Activated CD4-positive, alpha-beta T cell treated with anti-CD3 and anti-CD28 coated beads, Interleukin-2, Interleukin-4, amounts not matched to agents 100 ng/mL and 50 ng/mL, durations not matched to agents 16 hours and 8 hours (primary cell): ENCODE data around the gene METTL21C.

ENCODE experiments used
- DNase-seq: peaks from one replicate; pipeline ENCODE4 v3.0.0-alpha.2; 2020; ENCODE audit warnings: low spot score

METTL21C gene

DNA sequence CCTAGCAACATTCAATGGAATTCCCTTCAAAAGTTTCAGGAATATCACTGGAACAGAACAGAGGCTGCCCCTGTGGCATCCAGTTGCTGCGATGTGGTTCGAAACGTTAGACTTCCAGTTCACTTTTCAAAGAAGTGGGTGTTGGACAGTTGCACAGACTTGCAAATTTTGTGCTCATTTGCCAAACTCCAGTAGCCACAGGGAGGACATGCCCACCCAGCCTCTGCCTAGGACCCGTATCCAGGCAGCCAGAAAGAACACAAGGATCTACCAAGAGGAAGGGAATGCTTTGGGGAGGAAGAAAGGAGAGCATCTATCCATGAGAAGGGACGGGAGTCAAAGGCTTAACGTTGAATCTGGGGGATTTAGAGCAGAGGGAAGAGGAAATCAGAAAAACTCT, at the start of gene METTL21C:
METTL21C (minus strand) TSS at position 108 of the 400 bp plus-strand sequence. CDS start 546 bp downstream, outside the sequence.
- DNase-seq: no peak

DNA sequence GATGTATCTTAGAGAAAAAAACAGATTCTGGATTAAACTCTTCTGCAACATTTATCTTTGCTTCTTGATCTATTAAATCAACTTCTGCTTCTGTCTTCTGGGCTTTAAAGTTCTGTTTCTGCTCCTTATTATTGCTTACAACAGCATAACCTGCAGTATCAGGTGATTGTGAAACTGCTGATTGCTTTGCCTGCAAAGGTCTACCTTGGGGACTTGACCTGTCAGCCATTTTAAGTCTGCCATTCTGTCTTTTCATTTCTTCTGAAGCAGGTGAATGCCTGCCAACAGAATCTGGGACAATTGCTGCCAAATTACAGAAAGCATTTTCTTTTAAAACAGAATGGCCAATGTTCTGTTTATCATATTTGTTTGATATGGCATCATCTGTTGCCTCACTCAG, 47.7 kb upstream of the METTL21C start:
- DNase-seq: no peak

DNA sequence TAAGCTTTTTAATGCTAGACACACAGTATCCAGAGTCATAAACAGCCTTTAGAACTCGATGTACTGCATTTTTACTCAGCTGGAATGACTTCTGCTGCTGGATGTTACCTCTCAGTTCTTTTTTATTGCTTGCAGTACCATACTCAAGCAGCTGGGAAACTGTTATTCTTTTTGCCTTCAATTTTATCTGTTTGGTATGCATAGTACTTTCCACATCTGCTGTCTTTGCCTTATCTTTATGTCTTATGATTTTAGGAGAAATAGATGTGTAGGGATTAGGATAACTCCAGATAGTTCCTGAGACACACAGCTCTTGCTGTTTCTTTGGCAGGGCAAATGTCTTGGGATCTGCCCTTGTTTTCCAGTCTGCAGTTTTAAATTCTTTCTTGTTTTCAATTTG, 47.3 kb upstream of the METTL21C start:
- no peak for DNase-seq

DNA sequence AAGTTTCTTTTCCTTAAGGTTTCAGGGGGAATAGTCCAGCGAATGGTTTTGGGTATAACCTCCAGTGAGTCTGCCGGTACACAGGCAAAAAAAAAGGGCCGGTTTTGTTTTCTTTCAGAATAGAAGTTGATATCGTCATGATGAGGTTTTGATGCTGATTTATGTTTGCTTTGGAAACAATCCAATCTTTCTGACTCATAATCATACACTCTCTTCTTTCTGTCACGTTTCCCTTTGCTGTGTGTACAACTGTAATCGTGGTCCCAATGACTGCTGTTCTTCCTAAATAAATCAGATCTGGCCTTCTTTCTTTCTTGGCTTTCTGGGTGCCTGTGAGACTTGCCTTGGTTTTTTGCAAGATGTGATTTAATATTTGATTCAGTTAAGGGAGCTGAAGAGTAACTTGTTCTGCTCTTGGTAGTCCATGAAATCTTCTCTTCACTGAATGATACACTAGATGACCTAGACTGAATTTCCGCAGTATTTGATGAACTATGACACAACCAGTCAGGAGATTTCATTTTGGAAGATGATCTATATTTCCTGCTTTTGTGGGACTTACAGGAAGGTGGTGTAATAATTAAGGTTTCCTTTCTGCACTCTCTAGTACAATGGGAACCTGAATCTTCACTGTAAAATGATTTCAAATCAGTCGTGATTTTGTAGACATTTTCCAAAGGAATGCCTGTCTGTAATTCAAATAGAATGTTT, 34.9 kb upstream of the METTL21C start:
- DNase-seq: no peak

DNA sequence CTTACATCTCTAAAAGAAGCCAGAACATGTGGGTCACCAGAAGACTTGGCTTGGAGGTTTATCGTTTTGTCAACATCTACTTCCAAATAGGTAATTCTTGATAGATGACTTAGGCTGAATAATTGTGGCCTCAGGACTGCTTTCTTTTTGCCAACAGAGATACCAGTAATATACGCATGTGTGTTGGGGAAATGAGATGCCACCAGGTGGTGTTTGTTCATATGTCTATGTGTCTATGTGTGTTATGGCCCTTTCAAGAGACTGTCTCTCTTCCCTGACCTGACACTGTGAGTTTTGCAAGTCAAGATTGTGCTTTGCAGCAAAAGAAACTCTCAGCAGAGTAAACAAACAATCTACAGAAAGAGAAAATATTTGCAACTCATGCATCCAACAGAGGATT, 31.6 kb upstream of the METTL21C start:
- no peak for DNase-seq

DNA sequence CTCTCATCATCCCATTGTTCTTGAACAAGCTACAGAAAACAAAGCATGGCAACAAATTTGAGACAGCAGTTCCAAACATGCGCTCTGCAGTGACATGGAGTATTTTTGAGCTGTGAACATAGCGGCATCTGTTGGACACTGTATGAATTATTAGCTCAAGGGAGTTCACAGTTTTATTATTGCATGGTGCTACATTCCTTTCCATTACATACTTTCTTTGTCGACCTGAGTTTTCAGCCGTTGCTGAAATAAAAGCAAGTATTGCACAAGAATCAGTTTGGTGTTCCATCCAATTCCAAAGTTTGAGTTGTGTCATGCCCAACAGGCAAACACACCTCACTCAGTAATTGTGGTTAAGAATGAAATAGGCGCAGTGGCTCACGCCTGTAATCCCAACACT, 30.1 kb upstream of the METTL21C start:
- no peak for DNase-seq

DNA sequence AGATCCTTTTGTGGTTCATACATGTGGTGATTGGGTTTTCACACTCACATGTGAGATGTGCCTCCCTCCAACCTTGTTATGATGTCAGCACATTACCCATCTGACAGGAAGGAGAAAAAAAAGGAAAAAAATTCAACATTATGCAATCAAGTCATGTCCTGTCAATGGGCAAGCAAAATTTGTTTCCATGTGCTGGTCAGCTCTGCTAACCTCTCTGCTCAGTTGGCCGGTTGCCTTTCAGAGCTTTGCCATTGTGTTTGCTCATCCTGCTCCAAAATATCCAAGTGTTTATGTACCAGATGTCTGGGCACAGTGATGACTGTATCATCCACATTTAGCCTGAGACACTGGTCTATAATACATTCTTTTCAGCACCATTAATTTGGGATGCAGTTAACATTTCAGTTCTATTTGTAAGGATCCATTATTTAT, 27.0 kb upstream of the METTL21C start:
- DNase-seq: no peak

DNA sequence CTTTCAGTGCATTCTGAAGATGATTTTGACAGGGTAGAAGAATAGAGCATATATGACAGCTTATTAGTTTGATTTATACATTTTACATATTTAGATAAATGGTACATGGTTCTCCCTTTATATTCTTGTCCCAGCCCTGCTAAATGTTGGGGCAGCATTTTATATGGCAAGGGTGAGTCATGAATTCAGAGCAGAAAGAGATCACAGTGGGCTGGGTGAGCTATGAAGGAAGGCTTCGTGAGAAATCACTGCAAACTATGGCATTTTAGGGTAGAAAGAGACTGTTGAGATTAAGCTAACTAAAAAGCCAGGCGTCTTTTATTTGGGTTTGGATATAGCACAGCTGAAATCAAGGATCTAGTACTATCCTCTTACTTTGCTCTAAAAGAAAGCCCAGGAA, 23.9 kb upstream of the METTL21C start:
- no peak for DNase-seq

DNA sequence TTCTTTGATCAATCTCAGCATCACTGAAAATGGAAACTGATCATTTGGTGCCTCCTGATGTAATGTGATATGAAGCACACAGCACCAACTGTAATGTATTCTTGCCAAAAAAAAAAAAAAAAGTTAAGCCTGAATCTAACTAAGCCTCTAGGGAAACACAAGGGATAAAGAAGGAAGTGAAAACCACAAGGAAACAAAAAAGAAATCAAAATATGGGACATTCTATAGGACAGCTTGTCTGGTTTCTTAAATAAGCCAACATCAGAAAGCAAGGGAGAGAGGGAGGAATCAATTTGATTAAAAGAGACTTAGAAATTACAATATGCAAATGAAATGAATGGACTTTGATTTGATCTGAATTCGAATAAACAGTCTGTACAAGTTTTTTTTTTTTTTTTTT, 20.6 kb upstream of the METTL21C start:
- no peak for DNase-seq

DNA sequence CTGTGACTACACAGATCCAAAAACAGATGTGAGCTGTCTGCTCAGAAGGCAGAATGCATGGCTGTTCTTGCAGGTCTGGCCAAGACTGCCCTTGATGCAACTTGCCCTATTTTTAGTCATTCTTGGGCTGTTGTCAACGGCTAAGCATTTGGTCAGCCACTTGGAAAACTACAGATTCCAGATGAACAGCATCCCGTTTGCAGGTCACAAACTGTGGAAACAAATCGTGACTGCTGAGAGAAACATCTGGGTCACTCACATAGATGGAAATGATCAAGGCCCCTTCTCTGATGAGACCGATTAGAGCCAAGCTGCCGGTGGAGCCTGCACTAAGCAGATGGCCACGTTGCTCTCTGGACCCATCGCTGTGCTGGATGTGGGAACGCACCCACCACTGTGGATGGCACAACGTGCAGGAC, 15.4 kb upstream of the METTL21C start:
- no peak for DNase-seq

DNA sequence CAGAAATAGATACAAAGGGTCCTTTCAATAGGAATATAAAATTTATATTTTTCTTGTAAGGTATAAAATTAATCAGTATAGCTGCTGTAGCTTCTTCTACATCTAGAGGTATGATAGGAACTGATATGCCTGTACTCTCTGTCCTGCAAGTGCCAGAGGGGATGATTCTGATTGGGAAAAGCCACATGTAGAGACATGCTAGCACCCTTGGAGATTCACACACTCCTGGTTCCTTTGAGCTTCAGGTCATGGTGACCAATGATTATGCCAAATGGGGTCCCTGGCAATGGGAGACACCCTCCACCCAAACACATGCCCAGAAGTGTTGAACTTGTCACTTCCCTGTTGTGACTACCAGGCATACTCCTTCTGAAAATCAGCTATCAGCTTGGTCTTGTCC, 14.7 kb upstream of the METTL21C start:
- DNase-seq: no peak

DNA sequence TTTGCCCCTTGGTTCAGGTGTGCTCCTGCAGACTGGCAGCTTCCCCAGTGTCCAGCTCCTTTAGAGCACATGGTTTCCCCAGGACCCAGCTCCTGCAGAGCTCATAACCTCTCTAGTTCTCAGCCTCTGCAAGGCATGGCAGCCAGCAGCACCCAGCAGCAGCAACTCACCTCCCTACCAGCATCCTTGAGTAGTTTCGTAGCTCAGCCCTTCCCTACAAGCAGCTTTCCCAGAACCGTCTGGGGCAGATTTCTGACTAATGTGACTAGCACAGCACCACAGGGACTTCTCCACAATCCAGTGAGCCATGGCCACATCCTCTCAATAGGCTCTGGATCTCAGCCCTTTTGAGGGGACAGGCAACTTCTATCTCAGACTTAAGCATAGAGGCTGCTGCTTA, 14.1 kb upstream of the METTL21C start:
- DNase-seq: no peak

DNA sequence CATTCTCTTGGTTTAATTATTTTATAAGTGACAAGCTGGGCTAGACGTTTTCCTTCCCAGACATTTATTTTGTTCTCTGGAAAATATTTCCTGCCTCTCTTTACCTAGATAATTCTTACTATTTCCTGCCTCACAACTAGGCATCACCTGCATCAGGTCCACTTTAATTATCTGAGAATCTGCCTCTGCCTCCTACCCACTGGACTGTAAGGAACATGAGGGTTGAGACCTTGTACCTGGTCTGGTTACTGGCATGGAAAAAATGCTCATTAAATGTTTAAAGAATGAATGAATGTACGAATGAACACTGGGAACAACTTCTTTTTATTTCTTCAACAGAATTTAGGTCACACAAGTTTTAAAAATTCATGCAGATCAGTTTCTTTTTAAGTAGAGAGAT, 13.4 kb upstream of the METTL21C start:
- DNase-seq: no peak

DNA sequence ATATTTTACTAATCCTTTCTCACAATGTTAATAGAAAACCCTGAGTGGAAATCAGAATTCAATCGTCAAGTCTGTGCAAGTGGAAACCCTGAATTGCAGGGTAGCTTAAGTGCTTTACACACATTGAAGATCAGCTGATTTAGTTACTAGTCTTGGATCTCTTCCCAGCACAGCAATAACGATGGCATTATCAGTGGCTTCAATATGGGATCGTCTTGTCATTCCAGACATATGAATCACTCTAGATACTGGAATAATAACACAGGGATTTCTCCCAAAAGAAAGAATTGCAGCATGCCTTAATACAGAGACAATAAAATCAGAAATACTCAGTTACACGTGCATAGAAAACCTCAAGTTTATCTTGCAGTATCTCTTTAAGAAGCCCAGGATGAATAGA, 12.6 kb upstream of the METTL21C start:
- DNase-seq: no peak

DNA sequence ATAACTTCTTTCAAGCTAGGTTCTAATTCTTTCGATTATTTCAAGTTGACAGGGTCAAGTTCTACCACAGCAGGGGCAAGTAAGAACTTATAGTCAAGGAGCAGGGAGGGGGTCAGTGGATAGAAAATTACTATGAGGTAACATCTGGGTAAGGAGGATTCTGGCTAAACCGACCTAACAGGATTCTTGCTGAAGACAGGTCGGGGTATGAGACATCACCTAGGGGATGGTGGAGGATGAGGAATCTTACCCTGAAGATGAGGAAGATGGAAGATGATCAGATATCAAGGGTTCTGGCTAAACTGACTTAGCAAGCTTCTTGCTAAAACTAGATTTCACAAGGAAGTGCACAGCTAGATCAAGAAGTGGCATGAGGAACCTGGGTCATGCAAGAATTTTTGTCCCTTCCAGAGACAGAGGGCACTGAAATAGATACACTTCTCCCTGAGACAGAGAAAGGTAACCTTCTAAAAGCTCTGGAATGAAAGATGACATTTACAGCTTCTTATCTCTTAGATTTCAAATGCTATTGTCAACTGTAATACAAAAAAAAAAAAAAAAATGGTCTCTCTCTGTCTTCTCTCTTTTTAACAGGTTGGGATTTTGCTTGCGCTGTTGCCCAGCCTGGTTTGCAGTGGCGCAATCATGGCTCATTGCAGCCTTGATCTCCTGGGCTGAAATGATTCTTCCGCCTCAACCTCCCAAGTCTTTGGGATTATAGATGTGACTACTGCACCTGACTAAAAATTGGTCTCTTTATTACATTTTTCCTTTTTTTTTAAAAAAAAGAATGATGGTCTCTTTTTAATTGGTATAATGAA, 9.6 kb upstream of the METTL21C start:
- DNase-seq: no peak

DNA sequence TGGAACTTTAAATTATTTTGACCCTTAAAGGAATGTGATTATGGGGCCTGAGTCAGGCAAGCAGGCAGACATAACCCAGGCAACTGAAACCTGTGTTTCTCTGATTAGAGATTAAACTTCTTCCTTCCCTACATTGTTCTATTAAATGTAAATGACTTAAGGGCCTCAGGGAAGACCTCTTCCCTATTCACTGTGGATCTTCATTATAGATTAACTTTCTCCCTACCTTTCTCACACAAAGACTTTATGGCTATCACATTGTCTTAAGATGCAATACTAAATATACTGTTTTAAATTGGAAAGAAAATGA, 8.8 kb upstream of the METTL21C start:
- no peak for DNase-seq

DNA sequence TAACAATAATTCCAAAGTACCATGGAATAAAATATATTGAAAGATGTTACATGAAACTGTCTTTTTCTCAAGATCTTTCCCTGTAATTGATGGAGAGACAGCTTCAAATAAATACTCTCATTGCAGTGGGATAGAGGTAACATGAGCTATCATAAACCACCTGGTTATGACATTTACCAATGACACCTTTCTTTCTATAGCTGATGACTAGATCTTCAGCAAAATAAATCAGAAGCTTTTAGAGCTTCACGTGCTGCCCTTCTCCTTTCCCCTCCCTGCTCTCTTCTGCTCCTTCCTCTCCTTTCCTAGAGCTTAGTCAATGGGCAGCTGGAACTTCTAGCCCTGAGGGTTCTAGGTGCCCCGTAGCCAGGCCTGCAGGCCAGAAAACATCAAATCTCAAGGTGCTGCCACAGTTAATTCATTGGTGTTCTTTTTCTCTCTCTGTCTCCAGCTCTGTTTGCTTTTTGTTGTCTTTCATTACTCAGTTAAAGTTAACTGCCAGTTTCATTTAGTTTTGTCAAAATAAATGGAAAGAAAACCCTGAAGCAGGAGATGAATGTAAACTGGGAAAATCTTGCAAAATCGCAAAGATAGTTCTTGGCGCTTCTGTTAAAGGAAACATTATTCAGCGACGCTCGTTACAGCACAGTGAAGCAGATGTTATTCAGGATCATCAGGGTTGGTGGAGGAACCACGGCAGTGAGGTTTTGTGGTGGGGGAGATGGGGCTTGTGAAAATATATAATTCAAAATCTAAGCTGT, 8.3 kb upstream of the METTL21C start:
- no peak for DNase-seq

DNA sequence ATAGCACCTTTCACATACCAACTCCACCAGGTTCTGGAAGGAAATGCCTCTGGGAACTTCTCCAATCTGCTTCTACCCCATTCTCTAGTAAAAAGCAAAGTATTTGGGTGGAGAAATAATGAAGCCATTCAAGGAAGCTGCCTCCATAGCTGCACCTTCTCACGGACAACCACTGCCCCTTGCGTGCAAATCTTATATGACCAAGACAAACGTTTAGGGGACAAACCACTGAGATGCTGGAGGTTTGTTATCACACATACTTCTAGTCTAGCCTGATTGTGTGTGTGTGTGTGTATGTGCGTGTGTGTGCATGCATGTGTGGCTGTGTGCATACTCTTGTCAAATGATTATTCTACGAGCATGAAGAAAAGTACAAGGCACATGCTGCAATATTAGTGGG, 6.5 kb upstream of the METTL21C start:
- DNase-seq: no peak

DNA sequence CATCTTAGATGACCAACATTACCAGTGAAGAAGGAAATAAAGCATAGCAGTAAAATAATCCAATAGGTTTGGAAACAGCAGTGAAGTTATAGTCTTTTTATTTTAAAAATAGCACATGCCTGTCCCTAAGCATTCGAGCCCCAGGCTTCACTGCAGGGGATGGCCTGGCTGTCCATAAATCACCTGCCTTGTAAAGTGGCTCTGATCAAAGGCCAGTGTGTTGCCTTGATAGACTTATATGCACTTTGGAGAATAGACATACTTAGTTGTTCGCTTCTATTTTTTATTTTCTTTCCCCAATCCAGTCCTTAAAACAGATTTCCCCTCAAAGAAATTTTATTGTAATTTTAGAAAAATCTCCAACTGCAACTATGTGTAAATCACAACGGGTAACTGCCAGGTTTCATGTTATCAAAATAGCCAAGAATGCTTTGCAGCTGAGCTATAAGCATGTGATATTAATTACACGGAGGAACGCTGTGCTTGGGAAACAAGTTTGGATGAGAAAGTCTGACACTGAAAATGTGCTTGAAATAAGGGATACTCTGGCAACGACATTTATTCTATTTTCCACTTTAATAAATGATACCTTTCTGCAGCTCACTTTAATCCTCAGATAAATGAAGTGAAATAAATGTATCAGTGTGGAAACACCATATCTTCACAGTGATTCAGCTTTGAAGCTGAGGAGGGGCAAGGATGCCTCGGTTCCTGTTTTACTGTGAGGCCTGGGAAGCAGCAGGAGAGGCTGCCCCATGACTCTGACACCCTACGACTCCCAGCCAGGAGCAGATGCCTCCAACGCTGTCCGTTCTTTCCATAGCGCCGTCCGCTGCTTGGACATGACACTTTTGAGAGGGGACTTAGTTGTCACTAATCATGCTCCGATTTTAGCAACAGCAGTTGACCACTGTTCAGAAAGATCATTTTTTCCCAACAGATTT, 5.5 kb upstream of the METTL21C start:
- no peak for DNase-seq

DNA sequence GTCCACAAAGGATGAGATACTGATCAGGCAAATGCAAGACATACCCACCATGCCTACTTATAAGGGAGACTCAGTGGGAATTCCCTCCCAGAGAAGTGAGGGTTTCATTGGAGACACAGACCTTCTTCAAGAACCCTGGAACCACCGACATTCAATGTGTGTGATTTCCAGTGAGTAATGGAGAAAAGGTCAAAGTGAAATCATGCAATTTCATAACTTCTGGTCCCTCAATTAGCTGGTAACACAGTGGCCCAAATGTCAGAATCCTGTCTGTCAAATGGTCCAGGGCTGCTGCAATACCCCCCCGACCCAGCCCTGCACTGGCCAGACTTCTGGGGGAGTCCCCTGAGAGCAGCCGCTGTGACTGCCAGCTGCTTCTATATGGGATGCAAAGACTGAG, 4.7 kb upstream of the METTL21C start:
- no peak for DNase-seq

DNA sequence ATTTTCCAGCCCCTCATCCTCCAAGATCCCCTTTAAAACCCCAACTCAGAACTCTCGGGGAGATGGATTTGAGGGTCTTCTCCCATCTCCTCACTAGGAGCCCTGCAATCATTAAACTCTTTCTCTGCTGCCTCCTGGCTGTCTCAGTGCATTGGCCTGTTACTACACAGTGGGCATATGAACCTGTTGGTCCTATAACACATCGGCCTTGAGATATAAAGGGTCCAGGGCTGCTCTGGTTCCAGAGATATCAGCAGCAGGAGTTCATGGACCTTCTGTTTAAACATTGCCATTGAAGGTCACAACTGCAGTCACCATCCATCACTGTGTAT, 3.8 kb upstream of the METTL21C start:
- no peak for DNase-seq
